ENCODE measurements around the gene FAM3C.

FAM3C gene

DNA sequence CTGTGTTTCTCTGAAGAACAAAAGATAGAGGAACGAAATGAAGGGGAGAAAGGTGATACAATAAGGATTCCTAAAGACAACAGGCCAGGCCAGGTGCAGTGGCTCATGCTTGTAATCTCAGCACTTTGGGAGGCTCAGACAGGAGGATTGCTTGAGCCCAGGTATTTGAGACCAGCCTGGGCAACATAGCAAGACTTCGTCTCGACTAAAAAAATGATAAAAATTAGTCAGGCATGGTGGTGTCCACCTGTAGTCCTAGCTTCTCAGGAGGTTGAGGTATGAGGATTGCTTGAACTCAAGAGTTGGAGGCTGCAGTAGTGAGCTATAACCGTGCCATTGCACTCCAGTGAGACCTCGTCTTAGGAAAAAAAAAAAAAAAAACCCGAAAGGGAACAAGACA lies 41.4 kb upstream of the FAM3C start:
- no peaks in the 10 kb centered on the region for H3K9me2 ChIP-seq (ENCODE audit: low read depth, low read length)
- H2AFZ ChIP-seq (ENCODE audit: low read length), result no peak overlapping the region
- H3K79me2 ChIP-seq (ENCODE audit: insufficient read depth, low read length), result no peaks in the 10 kb centered on the region
- H3K4me2 ChIP-seq (ENCODE audit: low read length), result no peak overlapping the region
- 0 out of 2 replicates have a peak, but pooled peaks cover 1% of the 10 kb centered on the region for H3F3A ChIP-seq (ENCODE audit: insufficient read depth, low read length)
- no peaks in the 10 kb centered on the region for H3K36me3 ChIP-seq (ENCODE audit: insufficient read depth, low read length)
- H3K27ac ChIP-seq (ENCODE audit: low read depth, low read length, poor library complexity, severe bottlenecking), result no peak overlapping the region
- no peak for TF ChIP-seq CTCF (IDR thresholded peaks at IDR 0.05; ENCODE audit: low read length)
- TF ChIP-seq EZH2 (IDR thresholded peaks at IDR 0.05; ENCODE audit: borderline replicate concordance, low read length), result no peak
- no peaks in the 10 kb centered on the region for H3K27me3 ChIP-seq (ENCODE audit: insufficient read depth, low read length)
- no peaks in the 10 kb centered on the region for H4K20me1 ChIP-seq (ENCODE audit: insufficient read depth, low read length)
- no peak overlapping the region for H3K9ac ChIP-seq (ENCODE audit: low read length)
- H3K4me3 ChIP-seq (ENCODE audit: low read depth, low read length, poor library complexity, severe bottlenecking), result no peak overlapping the region
- peaks cover 32% of the 10 kb centered on the region for H3K4me1 ChIP-seq (ENCODE audit: insufficient read depth, low read length, severe bottlenecking)
- no peaks in the 10 kb centered on the region for H3K9me3 ChIP-seq (ENCODE audit: low read length)

GRCh38 chr7:121436688-121437087 lies 40.6 kb upstream of the FAM3C start:
- Histone ChIP-seq H3K4me1 (ENCODE audit: insufficient read depth, low read length, severe bottlenecking) (peaks cover 29% of the 10 kb centered on the region), H3K9ac (ENCODE audit: low read length) (no peak overlapping the region), H3K79me2 (ENCODE audit: insufficient read depth, low read length) (no peaks in the 10 kb centered on the region), H3K27me3 (ENCODE audit: insufficient read depth, low read length) (no peaks in the 10 kb centered on the region), H2AFZ (ENCODE audit: low read length) (no peak overlapping the region), H3K9me2 (ENCODE audit: low read depth, low read length) (no peaks in the 10 kb centered on the region), H3K9me3 (ENCODE audit: low read length) (no peaks in the 10 kb centered on the region), H3K36me3 (ENCODE audit: insufficient read depth, low read length) (no peaks in the 10 kb centered on the region), H3K27ac (ENCODE audit: low read depth, low read length, poor library complexity, severe bottlenecking) (no peak overlapping the region), H3K4me2 (ENCODE audit: low read length) (no peak overlapping the region), H3K4me3 (ENCODE audit: low read depth, low read length, poor library complexity, severe bottlenecking) (no peak overlapping the region), H4K20me1 (ENCODE audit: insufficient read depth, low read length) (no peaks in the 10 kb centered on the region), H3F3A (ENCODE audit: insufficient read depth, low read length) (no peaks in the 10 kb centered on the region)
- TF ChIP-seq EZH2 (IDR thresholded peaks at IDR 0.05; ENCODE audit: borderline replicate concordance, low read length) (no peak), CTCF (IDR thresholded peaks at IDR 0.05; ENCODE audit: low read length) (no peak)

- Histone ChIP-seq H3K9me2 (ENCODE audit: low read depth, low read length) (no peaks in the 10 kb centered on the region), H3K4me1 (ENCODE audit: insufficient read depth, low read length, severe bottlenecking) (peaks cover 23% of the 10 kb centered on the region), H3K36me3 (ENCODE audit: insufficient read depth, low read length) (no peaks in the 10 kb centered on the region), H3K79me2 (ENCODE audit: insufficient read depth, low read length) (no peaks in the 10 kb centered on the region), H4K20me1 (ENCODE audit: insufficient read depth, low read length) (no peaks in the 10 kb centered on the region), H3K4me3 (ENCODE audit: low read depth, low read length, poor library complexity, severe bottlenecking) (no peak overlapping the region), H3K9ac (ENCODE audit: low read length) (no peak overlapping the region), H3K27ac (ENCODE audit: low read depth, low read length, poor library complexity, severe bottlenecking) (no peak overlapping the region), H3K9me3 (ENCODE audit: low read length) (no peaks in the 10 kb centered on the region), H3F3A (ENCODE audit: insufficient read depth, low read length) (no peaks in the 10 kb centered on the region), H3K27me3 (ENCODE audit: insufficient read depth, low read length) (no peaks in the 10 kb centered on the region), H2AFZ (ENCODE audit: low read length) (no peak overlapping the region), H3K4me2 (ENCODE audit: low read length) (no peak overlapping the region)
- TF ChIP-seq EZH2 (IDR thresholded peaks at IDR 0.05; ENCODE audit: borderline replicate concordance, low read length), result no peak
- no peak for TF ChIP-seq CTCF (IDR thresholded peaks at IDR 0.05; ENCODE audit: low read length)
Measured at GRCh38 chr7:121436136-121436535, 40.0 kb upstream of the FAM3C start.

Data from OCI-LY1 (cell line).